HCT116 (cell line): ENCODE data around the gene CRY2. TPM values are rescaled to one million over a fixed set of nuclear protein-coding genes. Genes with fewer than 3 reads are reported as not detected.

ENCODE experiments used
- ATAC-seq: fragments of 200-7000 bp; cut with Tn5 transposase; 2 replicates; pipeline ENCODE4 v1.9.1; 2020; ENCODE audit warnings: mild to moderate bottlenecking, moderate library complexity
- BruUV-seq: library from RNA; stranded (reverse); fragments of 400-500 nt; replicated peaks from 2 replicates; lab custom pipeline; 2021; lab: Mats Ljungman, UMichigan
- CTCF ChIA-PET: fragments of 300-600 bp; sonication (Branson Sonifier 250); formaldehyde crosslinking; loops from one replicate; lab custom pipeline; 2021; ENCODE audit warnings: antibody characterized with exemption; lab: Charles Lee
- POLR2A ChIA-PET: fragments of 300-600, 350-600 bp; sonication (Branson Sonifier 250); formaldehyde crosslinking; loops from one replicate; lab custom pipeline; 2021; ENCODE audit warnings: antibody characterized with exemption; lab: Charles Lee
- RAD21 ChIA-PET, 2 experiments: fragments of 300-600 bp; sonication (Branson Sonifier 250); formaldehyde crosslinking; loops; one replicate each; lab custom pipeline; 2023; ENCODE audit warnings: low total read pairs in 2 of 2; ENCODE audit not compliant: uncharacterized antibody in 2 of 2, unreplicated experiment in 2 of 2, low non-redundant PET in 1 of 2; lab: Charles Lee
- DNase-seq: peaks from one replicate; pipeline ENCODE4 v3.0.0-alpha.2; 2010; ENCODE audit warnings: low read depth, low spot score
- H2AFZ ChIP-seq: fragments of 200-600 bp; shearing (Covaris generic), sonication (generic); 2 replicates; pipeline ENCODE4 v1.6.1; 2017; ENCODE audit warnings: low read depth, mixed run types, mixed read lengths, antibody characterized with exemption, low read length; ENCODE audit not compliant: poor library complexity, severe bottlenecking
- H3K27ac ChIP-seq: 2 replicates; pipeline ENCODE4 v1.5.1; 2012; ENCODE audit warnings: low read depth, low read length
- H3K27me3 ChIP-seq: fragments of 200-600 bp; sonication (generic); 2 replicates; pipeline ENCODE4 v1.6.1; 2016; ENCODE audit warnings: mixed run types, low read length, mixed read lengths; ENCODE audit not compliant: insufficient read depth
- H3K36me3 ChIP-seq, 2 experiments: fragments of 200-500 bp in 1 of 2; fragments of 200-600 bp in 1 of 2; sonication (Bioruptor generic) in 1 of 2; sonication (generic) in 1 of 2; 2 replicates each; pipeline versions ENCODE4 v1.5.1 to v1.6.1; 2014 to 2016; ENCODE audit warnings: low read length in 2 of 2, inconsistent platforms in 1 of 2, mixed read lengths in 1 of 2, mixed run types in 1 of 2; ENCODE audit not compliant: insufficient read depth in 2 of 2, control insufficient read depth in 1 of 2
- H3K4me1 ChIP-seq, 2 experiments: fragments of 200-600 bp in 1 of 2; sonication (generic) in 1 of 2; 2 replicates each; pipeline versions ENCODE4 v1.5.1 to v1.6.1; 2012 to 2017; ENCODE audit warnings: low read length in 2 of 2, inconsistent platforms in 1 of 2, mild to moderate bottlenecking in 1 of 2, mixed read lengths in 1 of 2, mixed run types in 1 of 2, moderate library complexity in 1 of 2; ENCODE audit not compliant: insufficient read depth in 2 of 2, control insufficient read depth in 1 of 2
- H3K4me2 ChIP-seq: fragments of 200-600 bp; sonication (generic); 2 replicates; pipeline ENCODE4 v1.6.1; 2017; ENCODE audit warnings: mixed run types, low read length, mixed read lengths
- H3K4me3 ChIP-seq, 2 experiments: fragments of 200-600 bp in 1 of 2; sonication (generic) in 1 of 2; replicated peaks in 1 of 2; 2 replicates each; pipeline ENCODE4 v1.5.1; 2011 to 2016; ENCODE audit warnings: low read length in 2 of 2, control low read depth in 1 of 2, low read depth in 1 of 2, mild to moderate bottlenecking in 1 of 2, mixed read lengths in 1 of 2, mixed run types in 1 of 2
- H3K79me2 ChIP-seq: fragments of 200-600 bp; sonication (generic); 2 replicates; pipeline ENCODE4 v1.6.1; 2017; ENCODE audit warnings: mild to moderate bottlenecking, mixed run types, low read length, moderate library complexity, mixed read lengths; ENCODE audit not compliant: insufficient read depth
- H3K9ac ChIP-seq: fragments of 200-600 bp; sonication (generic); 2 replicates; pipeline ENCODE4 v1.6.1; 2016; ENCODE audit warnings: low read length, mixed read lengths
- H3K9me2 ChIP-seq: fragments of 200-600 bp; sonication (generic), shearing (Covaris generic); 2 replicates; pipeline ENCODE4 v1.6.1; 2017; ENCODE audit warnings: mixed run types, mild to moderate bottlenecking, moderate library complexity; ENCODE audit not compliant: insufficient read depth
- H3K9me3 ChIP-seq, 2 experiments: fragments of 200-500 bp in 1 of 2; fragments of 200-600 bp in 1 of 2; sonication (Bioruptor generic) in 1 of 2; sonication (generic) in 1 of 2; 2 replicates each; pipeline ENCODE4 v1.6.1; 2014 to 2017; ENCODE audit warnings: low read length in 2 of 2, mixed read lengths in 2 of 2, inconsistent platforms in 1 of 2, low read depth in 1 of 2, mild to moderate bottlenecking in 1 of 2, mixed run types in 1 of 2, moderate library complexity in 1 of 2; ENCODE audit not compliant: control insufficient read depth in 1 of 2, insufficient read depth in 1 of 2
- H4K20me1 ChIP-seq: fragments of 200-600 bp; sonication (generic), shearing (Covaris generic); 2 replicates; pipeline ENCODE4 v1.6.1; 2017; ENCODE audit warnings: mixed run types, mild to moderate bottlenecking, moderate library complexity; ENCODE audit not compliant: insufficient read depth
- CBX3 ChIP-seq: IDR thresholded peaks from 2 replicates; pipeline ENCODE4 v1.6.1; 2012; ENCODE audit warnings: low read depth
- EGR1 ChIP-seq: IDR thresholded peaks from 2 replicates; pipeline ENCODE4 v1.6.1; 2012; ENCODE audit warnings: low read depth
- ELF1 ChIP-seq: IDR thresholded peaks from 2 replicates; pipeline ENCODE4 v1.6.1; 2012; ENCODE audit warnings: low read depth, borderline replicate concordance
- EZH2 ChIP-seq: fragments of 200-600 bp; sonication (generic); IDR thresholded peaks from 2 replicates; pipeline ENCODE4 v1.6.1; 2017; ENCODE audit warnings: antibody characterized with exemption, mixed run types
- EZH2phosphoT487 ChIP-seq: fragments of 200-600 bp; IDR thresholded peaks from 2 replicates; pipeline ENCODE4 v1.6.1; 2018; ENCODE audit warnings: antibody characterized with exemption, borderline replicate concordance
- FOSL1 ChIP-seq: IDR thresholded peaks from 2 replicates; pipeline ENCODE4 v1.6.1; 2012; ENCODE audit warnings: low read depth
- POLR2AphosphoS5 ChIP-seq: IDR thresholded peaks from 2 replicates; pipeline ENCODE4 v1.6.1; 2011; ENCODE audit warnings: mild to moderate bottlenecking, low read depth, low read length, moderate library complexity
- RAD21 ChIP-seq: IDR thresholded peaks from 2 replicates; pipeline ENCODE4 v1.6.1; 2012; ENCODE audit warnings: low read depth, mild to moderate bottlenecking
- REST ChIP-seq: IDR thresholded peaks from 2 replicates; pipeline ENCODE4 v1.6.1; 2012; ENCODE audit warnings: low read depth
- YY1 ChIP-seq: IDR thresholded peaks from 2 replicates; pipeline ENCODE4 v1.6.1; 2011; ENCODE audit warnings: low read length, low read depth, moderate library complexity, mild to moderate bottlenecking; ENCODE audit not compliant: insufficient replicate concordance; ENCODE audit errors: extremely low read depth
- intact Hi-C: fragments of 100-400 bp; cut with micrococcal nuclease; formaldehyde crosslinking; loops from 2 replicates; pipeline ENCODE4 v1.10.0; 2022
- total RNA-seq: library from RNA; stranded (reverse); gene quantifications from one replicate; pipeline ENCODE4 v1.2.1, GENCODE V29; 2021; ENCODE audit not compliant: unreplicated experiment

The CRY2 gene
- total RNA-seq, 1 experiment from 2014 or later: 18.0 TPM

GRCh38 chr11:45877221-45877620, 29.9 kb downstream of the CRY2 start:
- Histone ChIP-seq H3K36me3 (peaks cover 5 to 13% of the 10 kb centered on the region in 2 experiments; a peak in 3 of 4 replicates), H3K27me3 (no peaks in the 10 kb centered on the region), H3K9me3 (no peaks in the 10 kb centered on the region), H3K4me3 (no peak overlapping the region), H3K79me2 (no peaks in the 10 kb centered on the region), H3K4me2 (no peak overlapping the region), H4K20me1 (no peaks in the 10 kb centered on the region), H2AFZ (no peak overlapping the region), H3K9ac (no peak overlapping the region), H3K27ac (no peak overlapping the region), H3K9me2 (no peaks in the 10 kb centered on the region), H3K4me1 (peaks cover 25 to 34% of the 10 kb centered on the region in 2 experiments)
- ChIA-PET CTCF (no interaction called here), POLR2A (no interaction called here), RAD21 (no interaction called here)
- ATAC-seq: no peak
- intact Hi-C loops: no loop called here
- TF ChIP-seq ELF1: no peak
- no peak for TF ChIP-seq REST
- TF ChIP-seq EGR1: no peak
- no peak for TF ChIP-seq RAD21
- no peak for TF ChIP-seq EZH2
- no peak for TF ChIP-seq FOSL1
- TF ChIP-seq POLR2AphosphoS5: no peak
- TF ChIP-seq EZH2phosphoT487: no peak
- TF ChIP-seq YY1: no peak
- no peak for TF ChIP-seq CBX3
- no TSS peak for BruUV-seq
- DNase-seq: no peak
